T-cell (primary cell): Measurements from ENCODE around the gene NAPSA. TPM values are rescaled to one million over a fixed set of nuclear protein-coding genes. Genes with fewer than 3 reads are reported as not detected.

ENCODE experiments used
- ATAC-seq, 4 experiments: fragments of 200-7000 bp in 3 of 4; fragments of 150-1000 bp in 1 of 4; cut with Tn5 transposase; replicated peaks in 1 of 4; 1 replicate in 3 of 4; 2 replicates in 1 of 4; pipeline ENCODE4 v1.10.0; 2021; ENCODE audit warnings: moderate library complexity in 3 of 4, mild to moderate bottlenecking in 2 of 4, moderate number of reproducible peaks in 1 of 4
- CTCF ChIA-PET, 2 donors: fragments of 300-600 bp; sonication (Branson Sonifier 250); formaldehyde crosslinking; loops; one replicate each; lab custom pipeline; 2022; ENCODE audit warnings: antibody characterized with exemption in 2 of 2; lab: Charles Lee
- POLR2A ChIA-PET, 2 donors: fragments of 300-600 bp; sonication (Branson Sonifier 250); formaldehyde crosslinking; loops; one replicate each; lab custom pipeline; 2022; ENCODE audit warnings: antibody characterized with exemption in 2 of 2; lab: Charles Lee
- DNase-seq, 35 experiments: peaks; one replicate each; pipeline versions ENCODE4 v3.0.0 to v3.0.0-alpha.2; 2013 to 2023
- H3K27ac ChIP-seq: one replicate; pipeline ENCODE4 v1.5.1; 2013; ENCODE audit warnings: low read length
- H3K27me3 ChIP-seq, 2 experiments: replicated peaks in 1 of 2; 1 replicate in 1 of 2; 2 replicates in 1 of 2; pipeline versions ENCODE4 v1.6.1 to v1.7.0; 2013; ENCODE audit warnings: low read length in 1 of 2, mixed read lengths in 1 of 2; ENCODE audit not compliant: control insufficient read depth in 2 of 2, insufficient read depth in 2 of 2; ENCODE audit errors: extremely low read depth in 1 of 2
- H3K36me3 ChIP-seq, 2 donors: 1 replicate in 1 of 2; 2 replicates in 1 of 2; pipeline versions ENCODE4 v1.6.1 to v1.7.0; 2013; ENCODE audit warnings: low read length in 1 of 2; ENCODE audit not compliant: control insufficient read depth in 2 of 2, insufficient read depth in 1 of 2; ENCODE audit errors: extremely low read depth in 1 of 2
- H3K4me1 ChIP-seq, 2 experiments: 1 replicate in 1 of 2; 2 replicates in 1 of 2; pipeline versions ENCODE4 v1.6.1 to v1.7.0; 2013; ENCODE audit warnings: low read length in 2 of 2, mixed read lengths in 1 of 2; ENCODE audit not compliant: insufficient read depth in 2 of 2, control insufficient read depth in 1 of 2; ENCODE audit errors: extremely low read depth in 1 of 2
- H3K4me3 ChIP-seq, 2 donors: 1 replicate in 1 of 2; 2 replicates in 1 of 2; pipeline versions ENCODE4 v1.5.1 to v1.7.0; 2013; ENCODE audit warnings: mild to moderate bottlenecking in 2 of 2, low read length in 1 of 2, moderate library complexity in 1 of 2; ENCODE audit not compliant: control insufficient read depth in 1 of 2; ENCODE audit errors: extremely low read depth in 1 of 2
- H3K9me3 ChIP-seq: 2 replicates; pipeline ENCODE4 v1.7.0; 2013
- H3K27ac Mint-ChIP-seq, 2 donors: one replicate each; pipeline ENCODE4 v1.8.0; 2020 to 2021; ENCODE audit warnings: mild to moderate bottlenecking in 2 of 2, mixed read lengths in 2 of 2
- H3K27me3 Mint-ChIP-seq, 2 donors: one replicate each; pipeline ENCODE4 v1.8.0; 2021 to 2022; ENCODE audit warnings: mixed read lengths in 2 of 2
- H3K36me3 Mint-ChIP-seq: one replicate; pipeline ENCODE4 v1.8.0; 2021; ENCODE audit warnings: mixed read lengths
- H3K4me1 Mint-ChIP-seq, 3 donors: one replicate each; pipeline ENCODE4 v1.8.0; 2020 to 2022; ENCODE audit warnings: mixed read lengths in 3 of 3, mild to moderate bottlenecking in 1 of 3
- H3K4me3 Mint-ChIP-seq, 3 donors: one replicate each; pipeline ENCODE4 v1.8.0; 2020 to 2022; ENCODE audit warnings: mild to moderate bottlenecking in 3 of 3, mixed read lengths in 3 of 3, moderate library complexity in 3 of 3
- H3K9me3 Mint-ChIP-seq, 3 donors: one replicate each; pipeline ENCODE4 v1.8.0; 2020 to 2022; ENCODE audit warnings: mixed read lengths in 3 of 3
- WGBS: methylation state at CpG from one replicate; pipeline ENCODE4 v1.1.5; 2013; ENCODE audit warnings: missing lambda C conversion rate; ENCODE audit not compliant: insufficient coverage; 5-methylcytosine and 5-hydroxymethylcytosine counted together
- total RNA-seq, 35 experiments: library from RNA in 6 of 35; stranded (reverse) in 6 of 35; fragments of 120-200 nt in 1 of 35; gene quantifications; one replicate each; pipeline versions ENCODE4 v1.2.1 to v1.2.4 and lab custom pipeline; 2013 to 2026

Gene NAPSA
- total RNA-seq, 5 donors from 2014 or later (not counting 1 experiment from before 2014, with no cell fraction given) = 2.6 to 7.1 (median 3.0) TPM

DNA sequence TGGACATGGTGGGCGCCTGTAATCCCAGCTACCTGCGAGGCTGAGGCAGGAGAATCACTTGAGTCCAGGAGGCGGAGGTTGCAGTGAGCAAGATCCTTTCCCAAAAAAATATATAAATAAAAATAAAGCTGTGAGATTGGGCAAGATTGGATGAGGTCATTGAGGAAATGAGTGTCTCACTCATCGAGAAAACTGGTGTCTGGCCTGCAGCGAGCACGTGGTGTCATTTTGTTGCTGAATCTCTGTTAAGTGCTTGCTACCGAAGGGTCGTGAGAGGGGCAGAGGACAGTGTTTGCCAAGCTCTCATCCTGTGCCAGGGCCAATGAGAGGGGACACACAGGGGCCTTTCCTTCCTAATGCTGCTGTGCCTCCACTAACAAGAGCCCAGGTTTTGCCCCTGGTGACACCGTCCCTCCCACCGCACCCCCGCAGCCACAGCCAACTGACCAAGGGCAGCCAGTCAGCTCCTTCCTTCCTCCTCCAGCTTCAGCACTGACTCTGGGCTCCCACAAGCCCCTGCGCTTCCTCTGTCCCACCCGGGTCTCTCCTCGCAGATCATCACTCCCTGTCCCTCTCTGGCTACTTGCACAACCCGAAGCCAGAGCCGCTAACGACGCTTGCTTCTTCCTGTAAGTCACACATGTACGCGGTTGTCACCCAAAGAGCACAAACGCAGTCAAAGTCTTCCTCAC is 21.9 kb upstream of the NAPSA start:
- no peaks in the 10 kb centered on the region for H3K9me3 Mint-ChIP-seq
- peak overlapping the region in 1 of 3 donors; percentile 35 for H3K4me3 Mint-ChIP-seq
- no peak overlapping the region for H3K27ac Mint-ChIP-seq
- WGBS = 94% methylated on average over 17 of the region's 21 CpGs
- peaks cover 10% of the 10 kb centered on the region for H3K36me3 Mint-ChIP-seq
- ATAC-seq (no peak), DNase-seq (no peak)
- Histone ChIP-seq H3K9me3 (no peaks in the 10 kb centered on the region), H3K4me3 (no peak overlapping the region), H3K36me3 (peaks cover 13% of the 10 kb centered on the region in 2 donors), H3K27ac (no peak overlapping the region), H3K27me3 (no peaks in the 10 kb centered on the region), H3K4me1 (peaks cover 6 to 20% of the 10 kb centered on the region in 2 experiments)
- H3K4me1 Mint-ChIP-seq = peaks cover 24 to 30% (median 28%) of the 10 kb centered on the region in 3 donors
- H3K27me3 Mint-ChIP-seq = no peaks in the 10 kb centered on the region
- ChIA-PET CTCF (interaction anchor here in 1 of 2 donors (1.0 kb wide), 1 partner anchor 21 kb away, joined by 4 read pairs; no protein-coding TSS in a partner anchor), POLR2A (no interaction called here)

- POLR2A ChIA-PET = interaction anchor here in 1 of 2 donors (1.0 kb wide), 1 partner anchor 27 kb away, joined by 3 read pairs; no protein-coding TSS in a partner anchor
These were observed 19.5 kb upstream of the NAPSA start for GRCh38 chr19:50384685-50385535.

DNA sequence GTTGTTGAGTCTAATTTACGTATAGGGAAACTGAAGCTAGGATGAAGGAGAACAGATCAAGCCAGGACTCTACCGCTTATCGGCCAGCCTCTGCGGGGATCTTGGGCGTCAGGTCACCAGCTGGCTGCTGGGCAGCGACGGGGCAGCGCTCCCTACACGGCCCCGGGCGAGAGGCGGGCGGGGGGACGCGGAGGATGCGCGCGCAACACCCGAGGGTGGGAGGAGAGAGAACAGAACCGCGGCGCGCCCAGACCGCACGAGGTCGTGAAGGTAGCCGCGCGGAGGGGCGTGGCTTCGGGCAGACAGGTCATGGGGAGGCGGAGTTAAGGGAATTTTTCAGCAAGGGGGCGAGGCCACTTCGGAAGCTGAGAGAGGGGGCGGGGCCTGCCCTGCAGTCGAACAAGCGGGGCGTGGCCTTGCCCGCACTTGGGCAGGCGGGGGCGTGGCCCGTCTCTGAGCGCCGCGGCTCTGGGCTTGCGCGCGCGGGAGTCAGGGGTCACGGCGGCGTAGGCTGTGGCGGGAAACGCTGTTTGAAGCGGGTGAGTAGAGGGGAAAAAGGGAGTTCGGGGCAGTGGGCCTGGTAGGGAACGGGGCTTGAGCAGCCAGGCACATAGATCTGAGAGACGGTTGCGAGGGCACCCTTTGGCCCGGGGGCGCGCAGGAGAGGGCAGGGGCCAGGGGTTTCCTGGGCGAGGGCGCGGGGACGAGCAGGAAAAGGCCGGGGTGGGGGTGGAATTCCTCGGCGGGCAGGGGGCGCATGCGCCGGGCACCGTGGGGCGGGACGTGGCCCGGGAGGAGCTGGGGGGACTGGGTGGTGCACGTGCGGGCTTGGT is 18.6 kb upstream of the NAPSA start, which contains the start of gene POLD1:
POLD1 (plus strand) TSS at position 496 of the 833 bp plus-strand sequence. CDS start 14,505 bp downstream, outside the sequence.
- H3K4me3 Mint-ChIP-seq = peak within 1 kb of the TSS; percentile 92 to 94 (median 92)
- H3K27me3 Mint-ChIP-seq = no peaks in the 10 kb centered on the region
- Histone ChIP-seq H3K27ac (peak within 1 kb of the TSS; percentile 69), H3K4me1 (peaks cover 6 to 23% of the 10 kb centered on the region in 2 experiments), H3K36me3 (peaks cover 15 to 46% of the 10 kb centered on the region in 2 donors), H3K9me3 (no peaks in the 10 kb centered on the region), H3K27me3 (no peaks in the 10 kb centered on the region), H3K4me3 (peak within 1 kb of the TSS; percentile 45 to 72)
- H3K4me1 Mint-ChIP-seq = peaks cover 26 to 40% (median 35%) of the 10 kb centered on the region in 3 donors
- H3K9me3 Mint-ChIP-seq = no peaks in the 10 kb centered on the region
- ChIA-PET POLR2A (interaction anchor here in 1 of 2 donors (1.0 kb wide), 1 partner anchor 26 kb away, joined by 3 read pairs; no protein-coding TSS in a partner anchor), CTCF (no interaction called here)
- ATAC-seq (peak; percentile 84 to 93 (median 91)), DNase-seq (peak; percentile 96 to 100 (median 98))
- peak within 1 kb of the TSS; percentile 91 to 92 for H3K27ac Mint-ChIP-seq
- under 1% methylated on average over 60 of the region's 78 CpGs for WGBS
- peaks cover 22% of the 10 kb centered on the region for H3K36me3 Mint-ChIP-seq

More at GRCh38 chr19:50384685-50385535, 19.5 kb upstream of the NAPSA start:
- H3K4me1 Mint-ChIP-seq = peaks cover 24 to 32% (median 31%) of the 10 kb centered on the region in 3 donors
- no peaks in the 10 kb centered on the region for H3K9me3 ChIP-seq
- H3K4me3 ChIP-seq = peak overlapping the region; percentile 45 to 72
- WGBS = 21% methylated on average over 24 of the region's 26 CpGs
- ATAC-seq (no peak), DNase-seq (no peak)
- H3K27ac ChIP-seq = peak overlapping the region; percentile 69
- H3K27me3 ChIP-seq = no peaks in the 10 kb centered on the region
- no peaks in the 10 kb centered on the region for H3K27me3 Mint-ChIP-seq
- H3K36me3 Mint-ChIP-seq = peaks cover 14% of the 10 kb centered on the region
- CTCF ChIA-PET = interaction anchor here in 1 of 2 donors (0.6 kb wide), 1 partner anchor 1948 kb away, joined by 9 read pairs; no protein-coding TSS in a partner anchor
- H3K36me3 ChIP-seq = peaks cover 13 to 38% of the 10 kb centered on the region in 2 donors
- peaks cover 6 to 23% of the 10 kb centered on the region in 2 experiments for H3K4me1 ChIP-seq
- peak overlapping the region; percentile 92 to 94 (median 92) for H3K4me3 Mint-ChIP-seq
- peak overlapping the region; percentile 79 to 92 for H3K27ac Mint-ChIP-seq
- H3K9me3 Mint-ChIP-seq = no peaks in the 10 kb centered on the region

DNA sequence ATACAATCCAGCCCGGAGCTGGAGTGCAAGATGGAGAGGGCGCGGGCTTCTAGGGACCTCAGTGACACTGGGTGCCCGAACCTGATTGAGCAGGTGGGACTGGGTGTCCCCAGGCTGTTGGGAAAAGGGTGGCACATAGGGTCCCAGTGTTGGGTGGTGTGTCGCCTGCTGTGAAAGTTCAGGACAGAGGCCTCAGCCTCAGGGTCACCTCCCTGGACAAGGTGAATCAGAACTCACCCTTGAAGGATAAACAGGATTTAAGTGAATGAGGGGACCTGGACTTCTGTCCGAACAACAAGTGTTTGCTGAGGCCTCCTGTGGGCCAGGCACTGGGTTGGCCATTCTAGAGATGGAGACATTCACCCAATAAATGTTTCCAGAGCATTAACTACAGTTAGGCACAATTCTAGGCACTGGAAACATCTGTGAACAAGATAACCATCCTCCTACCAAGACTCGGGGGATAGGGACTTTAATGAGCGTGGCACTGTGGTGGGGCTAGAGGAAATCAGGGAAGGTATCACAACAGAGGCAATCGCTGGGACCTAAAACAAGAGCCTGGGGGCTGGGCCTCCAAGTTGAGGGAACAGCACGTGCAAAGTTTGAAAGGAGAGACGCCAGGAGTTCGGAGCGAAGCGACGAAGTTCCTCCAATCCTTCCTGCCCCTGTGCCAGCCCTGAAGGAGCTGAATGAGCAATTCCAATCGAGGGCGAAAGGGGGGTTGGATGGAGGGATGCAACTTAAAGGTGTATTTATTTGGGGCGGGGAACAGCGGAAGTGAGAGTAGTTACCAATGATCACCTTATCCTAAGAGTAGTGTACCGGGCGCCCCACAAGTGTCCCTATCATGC is 17.8 kb upstream of the NAPSA start:
- Mint-ChIP-seq H3K27ac (peak overlapping the region; percentile 91 to 92), H3K36me3 (peaks cover 26% of the 10 kb centered on the region), H3K9me3 (no peaks in the 10 kb centered on the region), H3K4me1 (peaks cover 26 to 43% (median 37%) of the 10 kb centered on the region in 3 donors), H3K4me3 (peak overlapping the region; percentile 92 to 94 (median 92)), H3K27me3 (no peaks in the 10 kb centered on the region)
- POLR2A ChIA-PET = interaction anchor here in 1 of 2 donors (1.0 kb wide), 1 partner anchor 25 kb away, joined by 3 read pairs; no protein-coding TSS in a partner anchor
- H3K36me3 ChIP-seq = peaks cover 19 to 54% of the 10 kb centered on the region in 2 donors
- H3K27ac ChIP-seq = peak overlapping the region; percentile 69
- no peaks in the 10 kb centered on the region for H3K9me3 ChIP-seq
- ATAC-seq (peak in 1 of 4 experiments; percentile 37), DNase-seq (peak in 4 of 35 experiments; percentile 16 to 22 (median 20))
- no peaks in the 10 kb centered on the region for H3K27me3 ChIP-seq
- H3K4me1 ChIP-seq = peaks cover 6 to 24% of the 10 kb centered on the region in 2 experiments
- H3K4me3 ChIP-seq = peak overlapping the region; percentile 39
- 72% methylated on average over 8 of the region's 21 CpGs for WGBS
- CTCF ChIA-PET = no interaction called here

DNA sequence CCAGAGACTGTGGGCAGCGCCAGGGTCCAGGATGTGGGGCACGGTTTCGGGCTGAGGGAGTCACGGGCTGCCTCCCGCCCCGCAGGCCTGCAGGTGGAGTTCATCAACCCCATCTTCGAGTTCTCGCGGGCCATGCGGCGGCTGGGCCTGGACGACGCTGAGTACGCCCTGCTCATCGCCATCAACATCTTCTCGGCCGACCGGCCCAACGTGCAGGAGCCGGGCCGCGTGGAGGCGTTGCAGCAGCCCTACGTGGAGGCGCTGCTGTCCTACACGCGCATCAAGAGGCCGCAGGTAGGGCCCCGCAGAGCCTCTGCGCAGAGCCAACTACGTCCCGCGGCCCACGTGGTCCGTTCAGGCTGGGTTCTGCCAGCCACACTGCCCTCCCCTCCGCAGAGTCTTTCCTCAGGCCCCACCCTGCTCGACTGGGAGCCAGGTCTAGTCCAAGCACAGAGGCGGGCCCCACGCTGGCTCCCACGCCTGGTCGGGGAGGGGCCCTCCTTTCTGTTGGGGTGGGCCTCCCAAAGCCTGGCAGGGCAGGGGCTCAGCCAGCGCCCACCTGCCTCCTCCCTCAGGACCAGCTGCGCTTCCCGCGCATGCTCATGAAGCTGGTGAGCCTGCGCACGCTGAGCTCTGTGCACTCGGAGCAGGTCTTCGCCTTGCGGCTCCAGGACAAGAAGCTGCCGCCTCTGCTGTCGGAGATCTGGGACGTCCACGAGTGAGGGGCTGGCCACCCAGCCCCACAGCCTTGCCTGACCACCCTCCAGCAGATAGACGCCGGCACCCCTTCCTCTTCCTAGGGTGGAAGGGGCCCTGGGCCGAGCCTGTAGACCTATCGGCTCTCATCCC is 16.7 kb upstream of the NAPSA start:
- peaks cover 6 to 34% of the 10 kb centered on the region in 2 experiments for H3K4me1 ChIP-seq
- Mint-ChIP-seq H3K27ac (no peak overlapping the region), H3K27me3 (no peaks in the 10 kb centered on the region), H3K9me3 (no peaks in the 10 kb centered on the region), H3K36me3 (peaks cover 26% of the 10 kb centered on the region), H3K4me3 (no peak overlapping the region), H3K4me1 (peaks cover 31 to 49% (median 41%) of the 10 kb centered on the region in 3 donors)
- peaks cover 23 to 58% of the 10 kb centered on the region in 2 donors for H3K36me3 ChIP-seq
- H3K27ac ChIP-seq = no peak overlapping the region
- POLR2A ChIA-PET = no interaction called here
- no peak for ATAC-seq
- WGBS = 96% methylated on average over 51 of the region's 58 CpGs
- no peaks in the 10 kb centered on the region for H3K27me3 ChIP-seq
- CTCF ChIA-PET = no interaction called here
- no peak overlapping the region for H3K4me3 ChIP-seq
- no peaks in the 10 kb centered on the region for H3K9me3 ChIP-seq
- DNase-seq = peak in 2 of 35 experiments; percentile 14 to 24
